Smooth muscle cell of the brain vasculature (primary cell): ENCODE measurements around the gene TBKBP1.

Experiments used
- DNase-seq: peaks from one replicate; pipeline ENCODE4 v3.0.0-alpha.2; 2012; ENCODE audit warnings: low read depth, low spot score

Gene TBKBP1

GRCh38 chr17:47712330-47713023, 18.5 kb downstream of the TBKBP1 start:
- DNase-seq = no peak

DNA sequence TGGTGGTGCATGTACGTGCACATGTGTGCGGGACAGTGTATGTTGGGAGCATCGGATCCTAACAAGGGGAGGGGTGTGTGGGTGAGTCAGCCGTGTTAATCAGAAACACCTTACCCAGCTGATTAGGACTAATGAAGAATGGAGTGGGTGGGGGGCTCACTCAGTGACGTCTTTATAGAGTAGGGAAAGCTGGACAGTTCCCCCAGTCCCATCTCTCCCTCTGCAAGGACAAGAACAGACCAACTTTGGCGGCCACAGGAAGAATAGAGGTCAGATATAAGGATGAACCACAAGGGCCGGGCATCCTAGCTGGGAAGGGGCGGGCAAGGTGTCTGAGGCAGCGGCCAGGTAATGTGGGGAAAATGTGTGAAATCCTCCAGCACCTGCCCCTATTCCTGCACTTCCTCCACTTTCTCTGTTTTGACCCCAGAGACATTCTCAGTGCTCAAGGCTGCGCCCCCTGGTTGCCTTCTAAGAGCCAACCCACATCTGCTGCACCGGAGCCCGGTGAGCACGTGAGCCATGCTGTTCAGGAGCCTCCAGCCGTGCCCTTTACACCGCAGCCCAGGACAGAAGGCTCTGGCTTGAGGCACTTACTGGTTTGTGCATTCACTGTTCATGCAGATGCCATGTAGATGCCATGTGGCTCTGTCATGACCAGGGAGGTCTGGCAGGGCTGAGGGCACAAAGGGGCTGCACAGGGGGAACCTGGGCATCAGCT, 20.2 kb downstream of the TBKBP1 start:
- no peak for DNase-seq

DNA sequence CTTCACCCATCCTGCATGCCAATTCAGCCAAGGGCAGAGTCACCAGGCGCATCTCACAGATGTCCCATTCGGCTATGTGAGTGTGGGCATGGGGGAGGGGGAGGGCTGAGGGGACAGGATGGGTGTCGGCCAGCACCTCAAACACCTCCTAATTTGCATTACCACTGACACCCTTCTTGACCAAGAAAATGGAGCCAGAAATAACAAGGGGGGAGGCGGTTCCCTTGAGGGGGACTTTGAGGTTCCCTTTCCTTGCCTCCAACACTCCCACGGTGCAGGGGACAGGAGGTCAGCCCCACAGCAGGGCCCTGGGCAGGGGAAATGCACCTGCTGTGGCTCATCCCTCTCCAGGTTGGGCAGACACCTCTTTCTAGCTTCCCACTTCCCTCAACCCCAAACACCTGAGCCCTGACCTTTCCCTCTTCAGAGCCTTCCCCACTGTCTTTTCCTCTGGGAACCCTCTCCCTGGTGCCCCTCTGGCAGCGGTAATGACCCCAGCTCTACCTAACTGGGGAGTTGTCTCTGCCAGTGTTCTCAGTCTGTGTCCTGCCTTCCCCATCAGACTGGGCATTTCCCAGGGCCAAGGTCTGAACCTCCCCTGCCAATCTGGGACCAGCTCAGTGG, 20.9 kb downstream of the TBKBP1 start:
- DNase-seq = no peak

- DNase-seq = no peak
Observed at GRCh38 chr17:47715669-47716325, 21.8 kb downstream of the TBKBP1 start.

GRCh38 chr17:47716375-47716774, 22.4 kb downstream of the TBKBP1 start:
- DNase-seq = no peak

GRCh38 chr17:47717261-47717697, 23.3 kb downstream of the TBKBP1 start:
- no peak for DNase-seq

DNA sequence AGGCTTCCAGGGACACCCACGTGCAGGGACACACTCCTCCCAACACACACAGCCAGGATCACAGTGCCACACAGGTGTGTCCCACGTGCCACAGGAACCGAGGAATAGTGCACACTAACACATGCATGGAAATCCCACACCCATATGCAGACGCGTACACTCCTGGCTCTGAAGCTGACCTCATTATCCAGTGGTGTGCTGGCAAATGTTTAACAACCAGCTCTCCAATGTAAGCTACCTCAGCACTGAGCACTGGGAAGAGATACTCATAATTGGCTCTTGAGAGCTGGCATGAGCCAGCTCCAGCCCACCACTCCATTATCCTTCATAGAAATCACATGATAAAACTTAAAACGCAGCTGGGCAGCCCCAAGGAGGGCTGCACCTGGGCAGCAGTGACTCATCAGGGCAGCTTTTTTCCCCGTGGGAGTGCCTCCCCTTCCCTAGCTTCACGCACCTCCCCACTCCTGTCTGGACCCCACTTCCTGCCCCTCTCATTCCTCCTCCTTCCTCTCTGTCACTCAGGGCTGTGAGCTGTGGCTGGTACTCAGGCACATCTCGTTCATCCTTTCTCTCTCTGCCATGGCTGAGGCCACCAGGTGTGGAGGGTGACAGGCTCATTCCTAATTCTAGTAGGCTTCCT, 24.1 kb downstream of the TBKBP1 start:
- DNase-seq = no peak

DNA sequence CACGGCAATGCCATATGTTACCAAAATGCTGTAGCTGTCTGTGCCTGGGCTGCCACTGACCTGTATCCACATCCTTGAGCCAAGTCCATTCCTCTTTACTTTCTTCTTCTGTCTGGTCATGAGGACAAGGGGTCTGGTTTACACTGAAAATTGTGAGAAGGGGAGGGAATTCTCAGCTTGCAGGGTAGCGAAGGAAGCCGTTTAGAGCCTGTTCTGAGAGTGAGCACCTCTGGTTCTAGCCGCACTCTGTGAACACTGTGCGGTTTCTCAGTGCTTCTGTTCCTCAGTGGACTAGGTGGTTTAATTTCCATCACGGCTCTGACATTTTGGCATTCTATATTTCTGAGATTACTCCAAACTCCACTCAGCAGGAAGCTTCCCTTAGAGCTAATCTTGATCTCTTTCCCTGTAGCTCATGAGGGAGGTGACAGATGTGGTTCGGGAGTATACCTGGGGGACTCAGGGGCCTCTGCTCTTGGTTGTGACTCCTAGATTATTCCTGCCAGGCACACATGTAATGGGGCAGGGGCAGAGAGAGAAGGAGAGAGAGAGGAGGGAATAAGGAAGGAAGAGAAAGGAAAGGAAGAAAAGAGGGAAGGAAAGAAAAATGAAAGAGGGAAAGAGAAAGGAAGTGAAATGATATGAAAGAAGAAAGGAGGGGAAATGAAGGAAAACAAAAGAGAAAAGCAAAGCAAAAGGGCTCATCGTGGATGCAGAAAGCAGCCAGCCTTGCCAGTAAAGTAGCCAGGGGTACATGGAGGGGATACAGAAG, 24.9 kb downstream of the TBKBP1 start:
- no peak for DNase-seq

DNA sequence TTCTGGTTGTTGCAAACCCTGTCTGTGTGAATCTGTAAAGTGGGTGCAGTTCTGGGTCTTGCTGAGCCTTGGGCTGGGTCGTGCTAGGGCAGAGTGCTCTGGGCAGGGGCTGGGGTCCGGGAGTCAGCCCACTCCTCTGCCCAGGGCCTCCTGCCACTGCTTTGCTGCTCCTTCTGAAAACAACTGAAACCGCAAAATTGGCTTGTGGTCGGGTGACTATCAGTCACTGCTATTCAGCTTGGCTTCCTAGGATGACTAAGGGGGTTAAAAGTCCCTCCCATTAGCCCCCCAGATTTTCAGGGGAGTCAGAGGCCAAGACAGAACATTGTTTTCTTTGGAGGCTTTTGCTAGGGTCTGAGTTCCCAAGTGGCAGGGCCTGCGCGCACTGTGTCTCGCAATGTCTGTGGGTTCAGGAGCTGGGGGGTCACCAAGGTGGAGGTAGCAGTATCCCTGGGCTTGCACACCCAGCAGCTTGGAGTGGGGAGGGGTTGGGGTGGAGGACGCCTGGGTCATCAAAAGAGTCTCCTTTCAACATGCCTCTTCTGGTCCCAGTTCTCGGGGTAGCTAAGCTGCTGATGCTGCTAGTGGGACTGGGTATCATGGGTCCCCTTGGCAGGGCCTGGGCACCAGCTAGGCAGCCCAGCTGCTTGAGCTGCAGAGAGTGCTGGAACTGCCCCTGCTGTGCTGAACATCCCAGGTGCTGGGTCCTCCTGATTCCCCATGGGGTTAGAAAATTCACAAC, 25.6 kb downstream of the TBKBP1 start:
- DNase-seq = no peak

- no peak for DNase-seq
Observed at GRCh38 chr17:47720196-47720595, 26.2 kb downstream of the TBKBP1 start.

- no peak for DNase-seq
Observed at GRCh38 chr17:47720754-47721533, 27.0 kb downstream of the TBKBP1 start.

DNA sequence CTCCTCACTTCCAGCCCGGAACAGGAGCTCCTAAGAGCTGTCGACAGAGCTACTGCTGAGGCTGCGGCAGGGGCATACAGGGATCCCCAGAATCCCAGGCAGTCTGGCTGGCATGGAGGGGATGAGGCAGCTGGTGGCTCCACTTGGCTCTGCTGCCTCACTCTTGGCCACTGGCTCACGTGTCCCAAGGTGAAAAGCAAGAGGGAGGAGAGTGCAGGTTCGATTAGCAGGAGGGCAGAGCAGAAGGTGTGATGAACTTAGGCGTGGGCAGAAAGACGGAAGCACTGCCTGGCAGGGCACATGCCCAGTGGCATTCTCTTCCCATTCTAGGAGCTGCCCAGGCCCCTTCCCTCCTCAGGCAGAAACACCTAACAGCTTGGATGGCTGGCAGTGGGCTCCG, 27.8 kb downstream of the TBKBP1 start:
- no peak for DNase-seq

GRCh38 chr17:47724705-47725104, 30.7 kb downstream of the TBKBP1 start:
- no peak for DNase-seq

DNA sequence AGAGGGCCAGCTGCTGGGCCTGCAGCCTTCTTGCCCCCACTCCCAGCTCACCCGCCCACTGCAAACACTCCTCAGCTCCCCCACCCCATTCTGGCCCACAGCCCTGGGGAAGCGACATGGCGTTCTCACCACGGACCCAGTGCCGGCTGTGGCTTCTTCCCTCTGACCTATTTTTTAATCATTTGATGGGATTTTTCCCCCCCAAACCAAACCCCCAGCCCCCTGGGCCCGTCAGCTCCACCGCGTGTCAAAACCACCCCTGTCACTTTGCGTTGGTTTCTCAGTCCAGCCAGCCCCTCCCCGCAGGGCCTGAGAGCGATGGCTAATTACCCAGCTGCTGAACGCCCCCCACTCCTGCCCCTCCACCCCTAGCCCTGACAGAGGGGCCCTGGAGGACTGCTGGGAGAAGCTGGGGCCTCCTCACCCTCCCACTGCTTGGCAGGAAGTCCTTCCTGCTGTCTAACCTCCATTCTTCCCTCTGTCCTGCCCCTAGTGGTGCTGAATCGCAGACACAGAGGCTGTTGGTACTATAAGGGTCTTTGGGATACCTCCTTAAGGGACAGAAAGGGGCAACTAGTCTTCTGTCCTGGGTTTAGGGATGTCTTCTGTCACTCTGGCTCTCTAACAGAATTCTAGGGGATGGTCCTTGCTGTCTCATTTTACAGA, 31.6 kb downstream of the TBKBP1 start:
- no peak for DNase-seq

DNA sequence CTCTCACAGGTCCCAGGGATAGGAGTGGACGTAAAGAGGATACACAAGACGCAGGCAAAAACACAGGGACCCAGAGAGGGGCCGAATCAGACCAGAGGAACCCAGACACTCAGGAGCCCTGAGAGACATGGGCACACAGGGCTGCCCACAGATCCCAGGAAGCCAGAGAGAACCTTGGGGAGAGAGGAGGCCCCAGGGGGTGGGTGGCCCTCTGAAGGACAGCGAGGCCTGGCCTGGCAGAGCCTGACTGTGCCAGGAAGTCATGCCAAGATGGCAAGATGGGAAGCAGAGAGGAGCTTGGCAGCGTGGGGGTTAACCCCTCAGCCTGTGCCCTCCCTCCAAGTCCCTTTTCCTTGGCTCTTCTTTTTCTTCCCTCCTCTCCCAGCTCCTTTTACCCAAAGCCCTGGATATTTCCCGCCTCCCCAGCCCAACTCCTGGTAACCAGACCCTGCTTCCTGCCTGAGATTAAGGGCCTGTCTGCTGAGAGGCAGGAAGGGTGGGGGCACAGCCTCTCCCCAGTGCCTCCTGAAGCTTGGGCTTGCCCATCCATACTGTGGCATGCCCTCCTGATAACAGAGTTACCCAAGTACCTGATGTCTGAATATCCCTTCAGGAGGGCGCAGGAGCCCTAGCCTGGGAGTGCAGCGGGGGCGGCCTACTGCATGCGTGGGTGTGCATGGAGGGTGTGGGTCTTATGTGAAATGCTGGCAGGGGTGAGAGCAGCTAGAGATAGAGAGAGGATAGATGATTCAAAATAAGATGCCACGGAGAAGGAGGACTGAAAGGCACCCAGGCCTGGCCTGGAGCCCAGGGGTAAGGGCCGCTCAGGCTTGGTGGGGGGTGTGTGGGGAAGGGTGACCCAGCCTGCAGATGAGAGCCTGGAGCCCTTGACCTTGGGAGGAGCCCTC, 33.1 kb downstream of the TBKBP1 start:
- DNase-seq = no peak

- DNase-seq = no peak
Observed at GRCh38 chr17:47727704-47728036, 33.7 kb downstream of the TBKBP1 start.

DNA sequence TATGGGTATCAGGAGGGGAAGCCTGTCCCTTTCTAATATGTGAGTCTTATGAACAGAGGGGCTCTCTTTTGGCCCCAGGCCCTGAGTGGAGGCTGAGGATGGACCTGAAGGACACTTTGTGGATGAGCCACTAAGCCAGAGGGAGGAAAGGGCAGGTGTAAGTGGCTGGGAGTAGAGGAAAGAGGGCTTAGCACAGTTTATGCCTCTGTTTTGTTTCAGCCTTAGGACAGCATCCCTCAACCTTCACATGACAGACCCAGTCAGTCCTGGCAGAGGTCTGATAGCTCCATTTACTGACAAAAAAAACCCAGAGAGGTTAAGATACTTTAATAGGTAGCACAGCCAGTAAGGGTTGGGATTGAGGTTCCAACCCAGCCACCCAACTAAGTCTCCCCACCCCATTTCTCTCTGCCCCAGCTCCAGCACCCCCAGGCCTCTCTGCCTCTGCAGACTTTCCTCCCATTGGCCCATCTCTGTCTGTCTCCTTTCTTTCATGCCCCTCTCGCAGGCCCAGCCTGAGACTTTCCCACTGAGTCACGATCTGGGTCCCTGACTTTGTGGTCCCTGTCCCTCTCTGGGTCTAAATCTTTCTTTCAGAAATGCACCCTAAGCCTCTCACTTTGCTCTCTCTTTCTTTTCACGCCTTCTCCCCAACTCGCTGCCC, 34.4 kb downstream of the TBKBP1 start:
- no peak for DNase-seq

GRCh38 chr17:47729476-47729875, 35.5 kb downstream of the TBKBP1 start:
- DNase-seq = no peak
